ENCODE data around the gene ZNF578.
"Not testable (repeated sequence)": the region's sequence is repeated elsewhere in the genome, so short reads cannot be mapped to it uniquely, and the experiment has no call there.

The ZNF578 gene

DNA sequence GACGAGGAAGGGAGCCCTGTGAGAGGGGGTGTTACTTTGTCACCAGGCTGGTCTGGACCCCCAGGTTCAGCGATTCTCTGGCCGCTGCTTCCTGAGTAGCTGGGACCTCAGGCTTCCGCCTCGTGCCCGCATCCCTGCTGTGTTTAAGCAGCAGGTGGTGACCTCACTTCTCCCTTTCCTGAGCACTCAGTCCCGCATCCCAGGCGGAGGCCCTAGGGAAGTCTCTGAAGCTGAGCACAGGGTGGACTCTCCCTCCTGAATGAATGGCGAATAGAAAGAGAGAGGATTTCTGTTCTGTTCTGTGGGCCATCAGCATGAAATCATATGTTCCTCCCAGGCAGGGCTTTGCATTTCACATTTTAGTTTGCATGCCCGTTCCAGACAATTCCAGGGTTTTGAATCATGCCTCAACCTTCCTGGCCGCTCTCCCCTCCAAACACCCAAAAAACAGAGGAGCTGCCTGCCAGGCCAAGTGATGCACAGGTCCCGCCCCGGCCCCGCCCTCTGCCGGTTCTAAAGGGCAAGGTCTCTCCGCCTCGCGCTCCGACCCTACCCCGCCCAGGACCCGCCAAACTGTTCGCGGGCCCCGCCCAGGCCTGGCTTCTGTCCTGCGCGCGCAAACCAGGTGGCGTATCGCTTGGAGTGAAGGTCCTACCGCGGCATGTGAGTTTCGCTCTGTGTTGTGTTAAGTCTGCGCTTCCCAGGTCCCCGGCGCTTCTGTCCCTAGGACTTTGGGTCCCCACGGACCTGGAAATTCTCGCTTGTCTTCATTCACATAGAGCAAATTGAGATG is 39.0 kb downstream of the ZNF578 start:
- Mint-ChIP-seq H3K4me1 (no peaks in the 10 kb centered on the region), H3K36me3 (ENCODE audit: low read depth) (peaks cover 4% of the 10 kb centered on the region), H3K27ac (no peak overlapping the region), H3K27me3 (ENCODE audit: low read depth) (peaks cover 33% of the 10 kb centered on the region), H3K4me3 (peak overlapping the region; percentile 75 to 76 (median 76)), H3K9me3 (peaks cover 32% of the 10 kb centered on the region)
- no peak for TF ChIP-seq CTCF (IDR thresholded peaks at IDR 0.05; ENCODE audit: unreplicated experiment in 3 of 3)

GRCh38 chr19:52492994-52493470 is 39.7 kb downstream of the ZNF578 start:
- no peak overlapping the region for H3K27ac Mint-ChIP-seq
- TF ChIP-seq CTCF (IDR thresholded peaks at IDR 0.05; ENCODE audit: unreplicated experiment in 3 of 3): peak in 1 of 3 experiments; percentile 24
- peak overlapping the region; percentile 75 to 76 (median 76) for H3K4me3 Mint-ChIP-seq
- H3K27me3 Mint-ChIP-seq (ENCODE audit: low read depth): peaks cover 33% of the 10 kb centered on the region
- H3K4me1 Mint-ChIP-seq: no peaks in the 10 kb centered on the region
- H3K36me3 Mint-ChIP-seq (ENCODE audit: low read depth): peaks cover 4% of the 10 kb centered on the region
- peaks cover 37% of the 10 kb centered on the region for H3K9me3 Mint-ChIP-seq

- H3K36me3 Mint-ChIP-seq (ENCODE audit: low read depth): peaks cover 4% of the 10 kb centered on the region
- H3K9me3 Mint-ChIP-seq: peaks cover 38% of the 10 kb centered on the region
- TF ChIP-seq CTCF (IDR thresholded peaks at IDR 0.05; ENCODE audit: unreplicated experiment in 3 of 3): no peak
- no peak overlapping the region for H3K4me3 Mint-ChIP-seq
- H3K4me1 Mint-ChIP-seq: no peaks in the 10 kb centered on the region
- no peak overlapping the region for H3K27ac Mint-ChIP-seq
- peaks cover 33% of the 10 kb centered on the region for H3K27me3 Mint-ChIP-seq (ENCODE audit: low read depth)
These were observed 41.2 kb downstream of the ZNF578 start for GRCh38 chr19:52494518-52494917.

DNA sequence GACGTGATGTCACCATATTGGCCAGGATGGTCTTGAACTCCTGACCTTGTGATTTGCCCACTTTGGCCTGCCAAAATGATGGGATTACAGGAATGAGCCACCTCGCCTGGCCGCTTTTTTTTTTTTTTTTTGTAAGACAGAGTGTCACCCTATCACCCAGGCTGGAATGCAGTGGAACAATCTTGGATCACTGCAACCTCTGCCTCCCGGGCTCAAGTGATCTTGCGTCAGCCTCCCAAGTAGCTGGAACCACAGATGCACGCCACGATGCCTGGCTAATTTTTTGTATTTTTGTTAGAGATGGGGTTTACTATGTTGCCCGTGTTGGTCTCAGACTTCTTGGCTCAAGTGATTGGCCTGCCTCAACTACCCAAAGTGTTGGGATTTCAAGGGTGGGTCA is 45.2 kb downstream of the ZNF578 start:
- H3K9me3 Mint-ChIP-seq: peaks cover 35% of the 10 kb centered on the region
- peaks cover 7% of the 10 kb centered on the region for H3K36me3 Mint-ChIP-seq (ENCODE audit: low read depth)
- H3K4me1 Mint-ChIP-seq: no peaks in the 10 kb centered on the region
- no peak overlapping the region for H3K4me3 Mint-ChIP-seq
- H3K27ac Mint-ChIP-seq: no peak overlapping the region
- TF ChIP-seq CTCF (IDR thresholded peaks at IDR 0.05; ENCODE audit: unreplicated experiment in 3 of 3): no peak
- peaks cover 13% of the 10 kb centered on the region for H3K27me3 Mint-ChIP-seq (ENCODE audit: low read depth)

DNA sequence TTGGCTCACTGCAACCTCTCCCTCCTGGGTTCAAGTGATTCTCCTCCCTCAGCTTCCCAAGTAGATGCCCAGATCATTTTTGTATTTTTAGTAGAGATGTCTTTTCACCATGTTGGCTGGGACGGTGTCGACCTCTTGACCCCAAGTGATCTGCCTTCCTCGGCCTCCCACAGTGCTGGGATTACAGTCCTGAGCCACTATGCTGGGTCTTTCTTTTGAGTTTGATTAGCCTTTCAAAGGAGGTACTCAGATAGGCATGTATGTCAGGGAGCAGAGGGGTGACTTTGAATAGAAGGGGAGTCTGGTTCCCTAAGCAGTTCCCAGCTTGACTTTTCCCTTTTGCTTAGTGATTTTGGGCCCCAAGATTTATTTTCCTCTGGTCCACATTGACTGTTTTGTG is 47.1 kb downstream of the ZNF578 start:
- not testable (repeated sequence) for H3K4me1 Mint-ChIP-seq; H3K4me3 Mint-ChIP-seq; H3K27me3 Mint-ChIP-seq (ENCODE audit: low read depth); H3K27ac Mint-ChIP-seq; H3K36me3 Mint-ChIP-seq (ENCODE audit: low read depth)
- H3K9me3 Mint-ChIP-seq: peaks cover 31% of the 10 kb centered on the region

DNA sequence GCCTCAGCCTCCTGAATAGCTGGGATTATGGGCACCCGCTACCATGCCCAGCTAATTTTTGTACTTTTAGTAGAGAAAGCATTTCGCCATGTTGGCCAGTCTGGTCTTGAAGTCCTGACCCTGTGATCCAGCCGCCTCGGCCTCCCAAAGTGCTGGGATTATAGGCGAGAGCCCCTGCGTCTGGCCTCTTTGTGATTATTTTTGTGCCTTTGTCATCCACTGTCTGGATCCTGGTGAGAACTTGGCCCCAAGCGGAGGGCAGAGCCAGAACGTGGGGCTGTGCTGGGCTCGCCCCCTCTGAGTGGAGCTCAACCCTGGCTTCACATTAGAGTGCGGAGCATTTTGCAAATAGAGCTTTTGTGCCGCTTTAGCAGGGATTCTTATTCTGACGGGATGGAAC is 47.6 kb downstream of the ZNF578 start:
- H3K27ac Mint-ChIP-seq; H3K27me3 Mint-ChIP-seq (ENCODE audit: low read depth); H3K36me3 Mint-ChIP-seq (ENCODE audit: low read depth); H3K4me1 Mint-ChIP-seq; H3K4me3 Mint-ChIP-seq: not testable (repeated sequence)
- peaks cover 30% of the 10 kb centered on the region for H3K9me3 Mint-ChIP-seq

DNA sequence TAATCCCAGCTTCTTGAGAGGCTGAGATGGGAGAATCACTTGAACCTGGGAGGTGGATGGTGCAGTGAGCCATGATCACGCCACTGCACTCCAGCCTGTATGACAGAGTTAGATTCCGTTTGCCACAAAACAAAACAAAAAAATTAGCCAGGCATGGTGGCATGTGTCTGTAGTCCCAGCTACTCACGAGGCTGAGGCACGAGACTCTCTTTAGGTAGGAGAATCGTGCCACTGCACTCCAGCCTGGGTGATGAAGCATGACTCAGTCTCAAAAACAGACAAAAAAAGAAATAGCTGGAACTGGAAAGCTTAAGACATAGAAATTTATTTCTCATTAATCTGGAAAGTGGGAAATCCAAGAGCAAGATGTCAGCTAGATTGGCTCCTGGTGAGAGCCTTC is 53.9 kb downstream of the ZNF578 start:
- Mint-ChIP-seq H3K4me1 (no peaks in the 10 kb centered on the region), H3K27ac (no peak overlapping the region), H3K27me3 (ENCODE audit: low read depth) (no peaks in the 10 kb centered on the region), H3K4me3 (no peak overlapping the region), H3K36me3 (ENCODE audit: low read depth) (no peaks in the 10 kb centered on the region), H3K9me3 (peaks cover 23% of the 10 kb centered on the region)
- TF ChIP-seq CTCF (IDR thresholded peaks at IDR 0.05; ENCODE audit: unreplicated experiment in 3 of 3): no peak

Measured in nephron (organoid).